H9 (cell line): ENCODE measurements around the gene LIF. TPM values are rescaled to one million over a fixed set of nuclear protein-coding genes. Genes with fewer than 3 reads are reported as not detected.

Experiments
- DNase-seq: peaks from one replicate; pipeline ENCODE4 v3.0.0-alpha.2; 2017
- H2AFZ ChIP-seq: one replicate; pipeline ENCODE4 v1.6.1; 2013; ENCODE audit warnings: mild to moderate bottlenecking, low read length, control low read depth, moderate library complexity
- H2AK5ac ChIP-seq: 2 replicates; pipeline ENCODE4 v1.6.1; 2013; ENCODE audit warnings: low read length, control low read depth, mixed read lengths; ENCODE audit not compliant: insufficient read length
- H2BK120ac ChIP-seq: one replicate; pipeline ENCODE4 v1.6.1; 2013; ENCODE audit warnings: low read depth, mild to moderate bottlenecking, low read length, control low read depth, inconsistent platforms; ENCODE audit not compliant: poor library complexity, severe bottlenecking
- H2BK12ac ChIP-seq: 2 replicates; pipeline ENCODE4 v1.6.1; 2013; ENCODE audit warnings: low read length, control low read depth, mixed read lengths, low read depth; ENCODE audit not compliant: insufficient read length
- H2BK15ac ChIP-seq: 2 replicates; pipeline ENCODE4 v1.6.1; 2013; ENCODE audit warnings: low read depth, low read length, control low read depth
- H2BK20ac ChIP-seq: one replicate; pipeline ENCODE4 v1.6.1; 2013; ENCODE audit warnings: low read depth, mild to moderate bottlenecking, low read length, control low read depth, inconsistent platforms; ENCODE audit not compliant: poor library complexity, severe bottlenecking
- H2BK5ac ChIP-seq: 2 replicates; pipeline ENCODE4 v1.6.1; 2013; ENCODE audit warnings: low read length, control low read depth, mixed read lengths; ENCODE audit not compliant: insufficient read length
- H3K14ac ChIP-seq: 2 replicates; pipeline ENCODE4 v1.6.1; 2013; ENCODE audit warnings: low read length, control low read depth; ENCODE audit not compliant: insufficient read depth
- H3K18ac ChIP-seq: 2 replicates; pipeline ENCODE4 v1.6.1; 2013; ENCODE audit warnings: low read depth, mild to moderate bottlenecking, mixed read lengths, low read length, control low read depth; ENCODE audit not compliant: insufficient read length
- H3K23ac ChIP-seq: 2 replicates; pipeline ENCODE4 v1.6.1; 2013; ENCODE audit warnings: low read length, control low read depth, mixed read lengths, low read depth; ENCODE audit not compliant: insufficient read length
- H3K23me2 ChIP-seq: 2 replicates; pipeline ENCODE4 v1.6.1; 2013; ENCODE audit warnings: low read depth, mild to moderate bottlenecking, mixed read lengths, low read length, control low read depth; ENCODE audit not compliant: insufficient read length, poor library complexity, severe bottlenecking
- H3K27ac ChIP-seq: 2 replicates; pipeline ENCODE4 v1.5.1; 2013; ENCODE audit warnings: low read length, control low read depth, mixed read lengths, low read depth; ENCODE audit not compliant: insufficient read length
- H3K27me3 ChIP-seq: 2 replicates; pipeline ENCODE4 v1.6.1; 2013; ENCODE audit warnings: low read length, control low read depth, inconsistent platforms; ENCODE audit not compliant: insufficient read depth
- H3K4ac ChIP-seq: 2 replicates; pipeline ENCODE4 v1.6.1; 2013; ENCODE audit warnings: low read depth, mild to moderate bottlenecking, control low read depth, inconsistent platforms, low read length, moderate library complexity
- H3K4me1 ChIP-seq: 2 replicates; pipeline ENCODE4 v1.6.1; 2013; ENCODE audit warnings: low read length, control low read depth, inconsistent platforms; ENCODE audit not compliant: insufficient read depth
- H3K4me2 ChIP-seq: 2 replicates; pipeline ENCODE4 v1.6.1; 2013; ENCODE audit warnings: low read length, control low read depth, mixed read lengths; ENCODE audit not compliant: insufficient read length, insufficient read depth
- H3K56ac ChIP-seq: 2 replicates; pipeline ENCODE4 v1.6.1; 2013; ENCODE audit warnings: low read depth, mild to moderate bottlenecking, mixed read lengths, low read length, control low read depth; ENCODE audit not compliant: insufficient read length
- H3K79me1 ChIP-seq: 2 replicates; pipeline ENCODE4 v1.6.1; 2013; ENCODE audit warnings: low read depth, mild to moderate bottlenecking, moderate library complexity, low read length, control low read depth, inconsistent platforms; ENCODE audit not compliant: insufficient read depth, poor library complexity, severe bottlenecking
- H3K79me2 ChIP-seq: 2 replicates; pipeline ENCODE4 v1.6.1; 2013; ENCODE audit warnings: low read length, control low read depth, inconsistent platforms; ENCODE audit not compliant: insufficient read depth
- H3K9ac ChIP-seq: 2 replicates; pipeline ENCODE4 v1.6.1; 2013; ENCODE audit warnings: low read length, control low read depth, mixed read lengths; ENCODE audit not compliant: insufficient read length; ENCODE audit errors: extremely low read depth
- H3K9me3 ChIP-seq: one replicate; pipeline ENCODE4 v1.6.1; 2013; ENCODE audit warnings: low read depth, low read length, inconsistent platforms; ENCODE audit not compliant: control insufficient read depth
- H3T11ph ChIP-seq: one replicate; pipeline ENCODE4 v1.6.1; 2013; ENCODE audit warnings: mild to moderate bottlenecking, low read length, control low read depth, inconsistent platforms
- H4K20me1 ChIP-seq: one replicate; pipeline ENCODE4 v1.6.1; 2013; ENCODE audit not compliant: control insufficient read depth, insufficient read length, insufficient read depth
- H4K5ac ChIP-seq: 2 replicates; pipeline ENCODE4 v1.6.1; 2013; ENCODE audit warnings: low read depth, mild to moderate bottlenecking, mixed read lengths, low read length, control low read depth; ENCODE audit not compliant: insufficient read length
- H4K8ac ChIP-seq: replicated peaks from 2 replicates; pipeline ENCODE4 v1.6.1; 2013; ENCODE audit warnings: low read length, control low read depth, mixed read lengths, low read depth; ENCODE audit not compliant: insufficient read length
- H4K91ac ChIP-seq: 2 replicates; pipeline ENCODE4 v1.6.1; 2013; ENCODE audit warnings: low read depth, mild to moderate bottlenecking, moderate library complexity, mixed read lengths, low read length, control low read depth; ENCODE audit not compliant: insufficient read length
- H3K27ac Mint-ChIP-seq, 3 experiments: 2 replicates in 2 of 3; 3 replicates in 1 of 3; pipeline ENCODE4 v1.8.0; 2020 to 2021; ENCODE audit warnings: mixed read lengths in 3 of 3, mild to moderate bottlenecking in 1 of 3, moderate library complexity in 1 of 3
- H3K27me3 Mint-ChIP-seq: 2 replicates; pipeline ENCODE4 v1.8.0; 2021; ENCODE audit warnings: low read depth, mild to moderate bottlenecking, moderate library complexity, mixed read lengths
- H3K36me3 Mint-ChIP-seq, 3 experiments: 2 replicates in 2 of 3; 3 replicates in 1 of 3; pipeline ENCODE4 v1.8.0; 2020 to 2021; ENCODE audit warnings: low read depth in 3 of 3, mixed read lengths in 3 of 3; ENCODE audit not compliant: insufficient read depth in 1 of 3
- H3K4me1 Mint-ChIP-seq, 2 experiments: 2 replicates each; pipeline ENCODE4 v1.8.0; 2020; ENCODE audit warnings: mixed read lengths in 2 of 2
- H3K4me3 Mint-ChIP-seq, 2 experiments: 2 replicates in 1 of 2; 3 replicates in 1 of 2; pipeline ENCODE4 v1.8.0; 2020 to 2021; ENCODE audit warnings: mild to moderate bottlenecking in 2 of 2, mixed read lengths in 2 of 2, moderate library complexity in 1 of 2
- H3K9me3 Mint-ChIP-seq, 2 experiments: 2 replicates in 1 of 2; 3 replicates in 1 of 2; pipeline ENCODE4 v1.8.0; 2020; ENCODE audit warnings: mild to moderate bottlenecking in 2 of 2, mixed read lengths in 2 of 2, moderate library complexity in 1 of 2
- WGBS: extraction: QIAGEN DNeasy Blood & Tissue Kit; methylation state at CpG from one replicate; pipeline ENCODE4 v1.1.7; 2013; ENCODE audit warnings: missing lambda C conversion rate, low lambda C conversion rate, mixed read lengths; ENCODE audit not compliant: insufficient read length; ENCODE audit errors: extremely low coverage; 5-methylcytosine and 5-hydroxymethylcytosine counted together
- total RNA-seq: library from RNA; stranded (reverse); gene quantifications from 2 replicates; pipeline ENCODE4 v1.2.1, GENCODE V29; 2021
- TF ChIP-seq, protein P1 (sequence below): fragments of 200-600 bp; sonication (generic); conservative IDR thresholded peaks from 3 replicates; pipeline ENCODE4 v1.8.0; 2021; ENCODE audit warnings: antibody characterized with exemption, mild to moderate bottlenecking

LIF gene
- total RNA-seq, 1 experiment from 2014 or later, result 6.1 TPM

DNA sequence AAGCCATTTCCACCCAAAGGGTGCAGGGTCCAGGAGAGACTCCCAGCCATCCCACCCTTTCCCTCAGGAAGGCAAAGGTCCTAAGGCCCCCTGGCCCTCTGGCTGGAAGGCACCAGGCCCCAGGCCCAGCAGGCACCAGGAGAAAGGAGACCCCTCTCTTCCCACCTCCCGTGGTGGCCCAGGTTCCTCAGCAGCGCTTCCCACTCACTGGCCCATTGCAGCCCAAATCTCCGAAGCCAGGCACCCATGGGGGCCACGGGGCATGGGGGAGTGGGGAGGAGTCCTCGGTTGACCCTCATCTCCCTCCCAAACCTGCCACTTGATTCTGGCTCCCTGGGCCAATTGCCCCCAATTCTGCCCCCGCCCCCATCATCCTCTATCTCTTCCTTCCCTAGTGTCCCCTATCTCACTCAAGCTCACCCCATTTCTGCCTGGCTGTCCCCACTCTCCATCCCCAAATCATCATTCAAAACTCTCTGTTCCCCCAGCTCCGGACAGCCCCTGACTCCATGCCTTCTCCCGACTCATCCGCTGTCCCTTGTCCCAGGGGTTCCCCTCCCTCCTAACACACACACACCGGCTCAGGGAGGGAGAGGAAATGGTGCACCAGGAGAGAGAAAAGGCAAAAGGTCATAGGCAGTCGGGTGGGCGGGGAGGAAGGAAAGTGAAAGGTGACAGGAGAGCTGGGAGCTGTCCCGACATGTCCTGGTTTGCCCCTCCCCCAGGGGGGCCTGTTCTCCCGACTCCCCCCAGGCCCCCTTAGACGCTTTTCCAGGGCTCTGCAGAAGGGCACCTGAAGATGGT, 1.2 kb downstream of the LIF start:
- H4K5ac ChIP-seq, result no peak overlapping the region
- peak; percentile 63 for DNase-seq
- no peak overlapping the region for H2BK12ac ChIP-seq
- no peaks in the 10 kb centered on the region for H3K79me2 ChIP-seq
- no peaks in the 10 kb centered on the region for H3K9me3 ChIP-seq
- peaks cover 9% of the 10 kb centered on the region for H3K23me2 ChIP-seq
- no peak overlapping the region for H3T11ph ChIP-seq
- H2AFZ ChIP-seq, result no peak overlapping the region
- peaks cover 3% of the 10 kb centered on the region for H4K20me1 ChIP-seq
- no peak overlapping the region for H2BK5ac ChIP-seq
- H4K8ac ChIP-seq, result no peak overlapping the region
- no peaks in the 10 kb centered on the region for H3K27me3 ChIP-seq
- H2BK15ac ChIP-seq, result no peak overlapping the region
- peak overlapping the region; percentile 78 for H3K4me2 ChIP-seq
- no peak overlapping the region for H3K23ac ChIP-seq
- H3K36me3 Mint-ChIP-seq, result peaks cover 0 to 20% (median 7%) of the 10 kb centered on the region in 3 experiments; a peak in 4 of 7 replicates
- no peak overlapping the region for H2BK20ac ChIP-seq
- peak overlapping the region in 1 of 3 experiments; percentile 69; a peak in 2 of 7 replicates for H3K27ac Mint-ChIP-seq
- no peaks in the 10 kb centered on the region for H3K79me1 ChIP-seq
- H3K56ac ChIP-seq, result no peak overlapping the region
- H3K9ac ChIP-seq, result no peak overlapping the region
- no peak overlapping the region for H3K14ac ChIP-seq
- no peak overlapping the region for H3K27ac ChIP-seq
- no peaks in the 10 kb centered on the region for H3K9me3 Mint-ChIP-seq
- no peak overlapping the region for H4K91ac ChIP-seq
- H3K4me3 Mint-ChIP-seq, result peak overlapping the region; percentile 88 to 89
- no peak overlapping the region for H2AK5ac ChIP-seq
- peaks cover 9% of the 10 kb centered on the region for H3K27me3 Mint-ChIP-seq
- H3K4me1 ChIP-seq, result no peaks in the 10 kb centered on the region
- peaks cover 28 to 31% of the 10 kb centered on the region in 2 experiments for H3K4me1 Mint-ChIP-seq
- H2BK120ac ChIP-seq, result no peak overlapping the region
- peak overlapping the region; percentile 31 for H3K18ac ChIP-seq
- no CpG with 5 or more reads among the region's 15 CpGs for WGBS
- TF ChIP-seq, protein P1, sequence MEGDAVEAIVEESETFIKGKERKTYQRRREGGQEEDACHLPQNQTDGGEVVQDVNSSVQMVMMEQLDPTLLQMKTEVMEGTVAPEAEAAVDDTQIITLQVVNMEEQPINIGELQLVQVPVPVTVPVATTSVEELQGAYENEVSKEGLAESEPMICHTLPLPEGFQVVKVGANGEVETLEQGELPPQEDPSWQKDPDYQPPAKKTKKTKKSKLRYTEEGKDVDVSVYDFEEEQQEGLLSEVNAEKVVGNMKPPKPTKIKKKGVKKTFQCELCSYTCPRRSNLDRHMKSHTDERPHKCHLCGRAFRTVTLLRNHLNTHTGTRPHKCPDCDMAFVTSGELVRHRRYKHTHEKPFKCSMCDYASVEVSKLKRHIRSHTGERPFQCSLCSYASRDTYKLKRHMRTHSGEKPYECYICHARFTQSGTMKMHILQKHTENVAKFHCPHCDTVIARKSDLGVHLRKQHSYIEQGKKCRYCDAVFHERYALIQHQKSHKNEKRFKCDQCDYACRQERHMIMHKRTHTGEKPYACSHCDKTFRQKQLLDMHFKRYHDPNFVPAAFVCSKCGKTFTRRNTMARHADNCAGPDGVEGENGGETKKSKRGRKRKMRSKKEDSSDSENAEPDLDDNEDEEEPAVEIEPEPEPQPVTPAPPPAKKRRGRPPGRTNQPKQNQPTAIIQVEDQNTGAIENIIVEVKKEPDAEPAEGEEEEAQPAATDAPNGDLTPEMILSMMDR, result no peak
- H3K4ac ChIP-seq, result no peak overlapping the region
